ENCODE measurements around the gene YAP1.

Gene YAP1

GRCh38 chr11:102276783-102277182, 166.5 kb downstream of the YAP1 start:
- H3K4me3 ChIP-seq (ENCODE audit: low read depth, low read length) = no peak overlapping the region
- H3K4me1 ChIP-seq (ENCODE audit: control insufficient read depth, insufficient read depth, low read length, unreplicated experiment) = peaks cover 21% of the 10 kb centered on the region
- no peaks in the 10 kb centered on the region for H3K36me3 ChIP-seq (ENCODE audit: insufficient read depth, low read length)
- H3K27me3 ChIP-seq (ENCODE audit: insufficient read depth, low read length) = no peaks in the 10 kb centered on the region
- no peaks in the 10 kb centered on the region for H3K79me2 ChIP-seq (ENCODE audit: control insufficient read depth, insufficient read depth, low read length, unreplicated experiment)
- no peak overlapping the region for H2AFZ ChIP-seq (ENCODE audit: low read length, unreplicated experiment)
- H3K27ac ChIP-seq (ENCODE audit: low read depth, low read length) = no peak overlapping the region

GRCh38 chr11:102279641-102280170, 169.5 kb downstream of the YAP1 start:
- Histone ChIP-seq H3K27ac (ENCODE audit: low read depth, low read length) (peak overlapping the region; percentile 67), H3K4me3 (ENCODE audit: low read depth, low read length) (peak overlapping the region; percentile 69), H3K36me3 (ENCODE audit: insufficient read depth, low read length) (no peaks in the 10 kb centered on the region), H3K4me1 (ENCODE audit: control insufficient read depth, insufficient read depth, low read length, unreplicated experiment) (peaks cover 34% of the 10 kb centered on the region), H3K79me2 (ENCODE audit: control insufficient read depth, insufficient read depth, low read length, unreplicated experiment) (no peaks in the 10 kb centered on the region), H3K27me3 (ENCODE audit: insufficient read depth, low read length) (no peaks in the 10 kb centered on the region), H2AFZ (ENCODE audit: low read length, unreplicated experiment) (peak overlapping the region; percentile 66)

GRCh38 chr11:102280245-102280833, 170.1 kb downstream of the YAP1 start:
- Histone ChIP-seq H3K36me3 (ENCODE audit: insufficient read depth, low read length) (no peaks in the 10 kb centered on the region), H3K79me2 (ENCODE audit: control insufficient read depth, insufficient read depth, low read length, unreplicated experiment) (no peaks in the 10 kb centered on the region), H3K4me3 (ENCODE audit: low read depth, low read length) (peak overlapping the region; percentile 69), H3K27ac (ENCODE audit: low read depth, low read length) (peak overlapping the region; percentile 67; the same call in 1 of the 2 replicates), H2AFZ (ENCODE audit: low read length, unreplicated experiment) (no peak overlapping the region), H3K27me3 (ENCODE audit: insufficient read depth, low read length) (no peaks in the 10 kb centered on the region), H3K4me1 (ENCODE audit: control insufficient read depth, insufficient read depth, low read length, unreplicated experiment) (peaks cover 34% of the 10 kb centered on the region)

Measured in ACC112 (cell line).